Thyroid gland (tissue), 4 donors: ENCODE data around the gene PSMD14.
"Not testable (repeated sequence)": the region's sequence is repeated elsewhere in the genome, so short reads cannot be mapped to it uniquely, and the experiment has no call there.

Experiments used
- CTCF ChIP-seq, 6 experiments: fragments of 200-600 bp in 3 of 6; fragments of 450-650 bp in 3 of 6; sonication (generic) in 3 of 6; IDR thresholded peaks; one replicate each; pipeline ENCODE4 v1.5.1; 2016 to 2019; ENCODE audit warnings: antibody characterized with exemption in 6 of 6, mild to moderate bottlenecking in 2 of 6, inconsistent platforms in 1 of 6, moderate library complexity in 1 of 6
- POLR2A ChIP-seq, 2 donors: fragments of 450-650 bp; IDR thresholded peaks; one replicate each; pipeline ENCODE4 v1.6.1; 2017; ENCODE audit warnings: antibody characterized with exemption in 2 of 2, mild to moderate bottlenecking in 2 of 2, moderate library complexity in 1 of 2

GRCh38 chr2:161279230-161279815 is 28.9 kb upstream of the PSMD14 start:
- TF ChIP-seq CTCF, POLR2A (IDR thresholded peaks at IDR 0.05): not testable (repeated sequence)
